ENCODE results near the gene ZNF646.

DNA sequence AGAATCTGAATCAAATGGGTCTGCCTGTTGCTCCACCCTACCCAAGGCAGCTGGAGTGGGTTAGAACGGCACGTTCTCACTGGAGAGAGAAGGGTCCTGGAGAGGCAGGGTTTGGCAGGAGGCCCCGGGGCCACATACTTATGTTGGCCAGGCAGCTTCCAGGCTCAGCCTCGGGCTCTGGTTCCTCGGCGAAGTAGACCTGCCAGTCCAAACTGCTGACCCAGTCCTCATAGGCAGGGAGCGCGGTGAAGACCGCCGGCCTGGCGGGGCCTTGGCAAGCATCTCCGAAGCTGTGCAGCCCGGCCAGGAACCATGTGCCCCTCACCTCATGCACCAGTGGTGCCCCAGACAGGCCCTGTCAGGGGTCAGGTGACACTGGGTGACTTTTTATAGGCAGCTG is 9.8 kb downstream of the ZNF646 start:
- no peak for TF ChIP-seq POLR2A (IDR thresholded peaks at IDR 0.05)
- no peak for TF ChIP-seq POLR2AphosphoS5 (IDR thresholded peaks at IDR 0.05; ENCODE audit: insufficient read depth in 1 of 2, low read depth in 1 of 2)

Measured in vagina (tissue), 2 donors.